SH-SY5Y (cell line): Measurements from ENCODE around the gene GNPTG.

ENCODE experiments used
- GATA2 ChIP-seq: IDR thresholded peaks from 2 replicates; pipeline ENCODE4 v1.6.1; 2011; ENCODE audit warnings: mild to moderate bottlenecking, low read depth, low read length
- GATA3 ChIP-seq: IDR thresholded peaks from 2 replicates; pipeline ENCODE4 v1.6.1; 2011; ENCODE audit warnings: low read depth, mild to moderate bottlenecking, low read length, moderate library complexity

GNPTG gene

DNA sequence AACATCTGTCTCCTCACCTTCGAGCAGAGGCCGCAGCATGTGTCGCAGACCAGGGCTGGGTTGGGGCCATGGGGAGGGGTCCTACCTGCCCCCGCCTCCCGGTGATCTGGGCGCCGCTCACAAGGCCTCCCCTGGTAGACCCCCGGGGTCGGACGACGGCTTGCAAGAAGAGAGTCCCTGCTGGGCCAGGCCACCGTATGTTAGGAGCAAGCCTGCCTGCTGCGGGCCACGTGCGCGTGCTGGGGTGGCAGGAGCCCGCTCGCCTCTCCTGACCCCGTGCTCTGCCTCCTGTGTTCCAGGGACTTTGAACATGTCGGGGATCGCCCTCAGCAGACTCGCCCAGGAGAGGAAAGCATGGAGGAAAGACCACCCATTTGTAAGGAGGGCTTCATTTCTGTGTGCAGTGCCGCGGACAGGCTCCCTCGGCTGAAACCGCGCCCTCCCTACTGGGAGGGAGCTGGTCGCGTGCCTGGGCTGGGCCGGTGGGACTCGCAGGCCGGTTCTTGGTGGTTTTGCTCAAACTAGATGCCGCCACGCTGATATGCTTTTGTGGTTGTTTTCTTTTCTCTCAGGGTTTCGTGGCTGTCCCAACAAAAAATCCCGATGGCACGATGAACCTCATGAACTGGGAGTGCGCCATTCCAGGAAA, 37.9 kb upstream of the GNPTG start:
- no peak for TF ChIP-seq GATA3
- TF ChIP-seq GATA2: no peak

GRCh38 chr16:1314399-1315068, 37.2 kb upstream of the GNPTG start:
- TF ChIP-seq GATA2: no peak
- no peak for TF ChIP-seq GATA3

DNA sequence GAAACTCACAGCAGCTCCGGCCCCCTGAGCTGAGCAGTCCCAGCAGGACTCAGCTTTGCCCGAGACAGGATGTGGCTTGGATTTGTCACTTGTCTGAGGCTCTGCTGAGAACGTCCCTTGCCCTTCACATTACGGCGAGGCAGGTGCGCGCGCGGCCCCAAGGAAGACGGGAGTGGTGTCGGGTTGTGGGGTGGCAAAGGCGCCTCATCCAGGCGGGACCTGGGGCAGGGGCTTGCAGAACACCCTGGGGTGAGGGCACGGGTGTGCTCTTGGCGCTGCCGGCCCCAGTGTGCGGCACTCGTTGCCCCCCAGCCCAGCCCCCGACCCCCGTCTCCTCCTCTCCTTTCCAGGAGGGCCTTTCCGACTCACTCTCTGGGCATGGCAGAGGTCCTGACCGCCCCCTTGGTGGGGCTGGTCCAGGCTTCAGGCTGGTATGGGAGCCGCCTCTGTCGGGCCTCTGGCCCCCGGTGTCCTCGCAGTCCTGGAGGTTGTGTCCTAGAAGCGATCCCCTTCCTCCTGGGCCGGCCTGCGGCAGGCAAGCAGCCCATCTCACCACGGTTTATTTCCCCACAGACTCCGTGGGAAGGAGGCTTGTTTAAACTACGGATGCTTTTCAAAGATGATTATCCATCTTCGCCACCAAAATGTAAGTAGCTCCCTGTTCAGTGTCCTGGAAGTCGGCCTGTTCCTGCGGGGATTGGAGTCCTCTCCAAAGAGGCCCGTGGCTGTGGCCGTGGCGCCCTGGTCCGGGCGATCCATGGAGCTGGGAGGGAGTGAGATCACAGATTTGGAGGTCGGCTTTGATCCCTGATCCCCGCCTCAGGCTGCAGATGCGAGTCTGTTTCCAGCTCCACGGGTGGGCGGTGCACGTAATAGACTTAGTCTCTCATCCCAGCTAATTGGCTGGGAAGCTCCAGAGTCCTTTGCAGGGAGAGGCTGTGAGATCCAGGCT, 36.4 kb upstream of the GNPTG start:
- TF ChIP-seq GATA3: no peak
- TF ChIP-seq GATA2: no peak

GRCh38 chr16:1316033-1316405, 35.7 kb upstream of the GNPTG start:
- TF ChIP-seq GATA2 (no peak), GATA3 (no peak)

GRCh38 chr16:1317479-1318267, 34.1 kb upstream of the GNPTG start:
- TF ChIP-seq GATA3 (no peak), GATA2 (no peak)

DNA sequence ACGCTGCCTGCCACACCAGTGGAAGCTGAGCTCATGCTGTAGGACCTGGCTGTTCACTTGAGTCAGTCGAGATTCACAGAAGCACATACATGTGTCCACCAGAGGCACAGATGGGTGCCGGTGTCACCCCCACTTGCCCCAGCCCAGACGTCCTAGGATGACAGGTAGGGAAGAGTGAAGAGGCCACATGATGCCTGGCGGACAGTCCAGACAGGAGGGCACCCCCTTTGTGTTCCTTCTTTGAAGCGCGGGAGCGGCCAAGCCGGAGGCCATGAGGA, 33.5 kb upstream of the GNPTG start:
- TF ChIP-seq GATA2: no peak
- TF ChIP-seq GATA3: no peak

DNA sequence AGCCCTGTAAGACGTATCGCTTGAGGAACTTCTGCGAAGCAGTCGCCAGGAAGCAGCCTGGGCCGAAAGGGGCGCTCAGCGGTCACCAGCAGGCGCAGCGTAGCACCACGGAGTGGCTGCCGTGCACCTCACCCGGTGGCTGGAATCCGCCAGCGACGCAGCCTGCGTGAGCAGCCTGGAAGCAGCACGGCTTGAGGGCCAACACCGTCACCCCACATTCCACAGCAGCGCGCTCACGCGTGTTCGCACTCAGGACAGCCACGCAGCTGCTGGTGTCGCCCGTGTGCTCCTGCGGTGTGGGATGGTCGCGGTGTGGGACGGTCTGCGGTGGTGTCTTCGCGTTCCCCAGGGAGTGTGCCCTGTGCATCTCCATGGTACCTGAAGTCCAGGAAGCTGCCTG, 32.7 kb upstream of the GNPTG start:
- TF ChIP-seq GATA2: no peak

DNA sequence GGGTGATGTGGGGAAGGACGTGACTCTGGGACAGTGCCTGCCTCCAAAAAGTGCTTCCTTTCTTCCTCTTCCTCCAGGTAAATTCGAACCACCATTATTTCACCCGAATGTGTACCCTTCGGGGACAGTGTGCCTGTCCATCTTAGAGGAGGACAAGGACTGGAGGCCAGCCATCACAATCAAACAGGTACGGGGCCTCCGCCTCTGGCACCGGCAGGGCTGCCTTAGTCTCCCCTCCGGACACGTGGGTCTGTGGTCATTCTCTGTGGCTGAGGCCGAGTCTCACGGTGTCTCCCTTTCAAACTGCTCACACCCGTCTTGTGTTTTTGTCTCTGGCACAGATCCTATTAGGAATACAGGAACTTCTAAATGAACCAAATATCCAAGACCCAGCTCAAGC, 31.6 kb upstream of the GNPTG start:
- TF ChIP-seq GATA2 (no peak), GATA3 (no peak)

- TF ChIP-seq GATA2 (no peak), GATA3 (no peak)
These were observed 31.0 kb upstream of the GNPTG start for GRCh38 chr16:1320658-1321240.

- TF ChIP-seq GATA2 (no peak), GATA3 (no peak)
These were observed 29.3 kb upstream of the GNPTG start for GRCh38 chr16:1322407-1322806.

DNA sequence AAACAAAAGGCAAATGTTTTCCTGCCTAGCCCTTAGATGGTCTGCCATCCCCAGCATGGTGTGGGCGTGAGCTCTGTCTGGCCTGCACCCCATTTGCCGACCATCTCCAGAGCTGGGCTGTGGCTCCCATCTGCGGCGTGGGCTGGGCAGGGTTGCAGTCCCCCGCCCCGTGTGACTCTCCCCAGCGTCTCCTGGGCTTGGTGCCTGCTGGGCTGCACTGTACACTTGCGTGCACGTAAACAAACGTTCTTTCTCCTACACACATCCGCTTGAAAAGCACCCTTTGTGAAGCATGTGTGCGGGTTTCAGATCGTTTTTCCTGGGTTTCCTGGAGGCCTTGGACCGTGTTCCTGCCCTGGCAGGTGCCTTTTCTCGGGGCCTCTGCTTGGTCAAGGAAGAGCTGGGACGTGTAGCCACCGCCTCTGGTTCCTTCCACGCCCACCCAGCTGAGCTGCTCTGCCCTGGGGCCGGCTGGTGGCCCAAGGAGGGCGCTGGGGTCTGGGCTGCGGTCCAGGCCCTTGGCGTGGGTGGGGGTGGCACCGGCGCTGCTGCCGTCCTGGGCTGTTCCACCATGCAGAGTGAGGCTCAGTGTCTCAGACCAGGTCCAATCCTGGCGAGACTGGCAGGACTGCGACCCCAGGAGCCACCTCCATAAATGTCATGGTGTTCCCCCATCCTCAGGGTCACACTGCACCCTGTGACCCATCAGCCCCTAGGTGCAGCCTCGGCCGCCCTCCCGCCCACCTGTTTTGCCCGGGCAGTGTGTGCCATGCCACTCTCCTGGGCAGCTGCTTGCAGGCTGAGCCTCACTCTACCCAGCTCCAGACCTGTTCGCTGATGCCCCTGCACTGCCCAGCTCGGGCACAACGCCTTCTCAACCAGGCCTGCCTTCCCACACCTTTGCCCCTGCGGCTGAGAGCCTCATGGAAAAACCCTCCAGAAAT, 28.2 kb upstream of the GNPTG start:
- TF ChIP-seq GATA3: no peak
- no peak for TF ChIP-seq GATA2

DNA sequence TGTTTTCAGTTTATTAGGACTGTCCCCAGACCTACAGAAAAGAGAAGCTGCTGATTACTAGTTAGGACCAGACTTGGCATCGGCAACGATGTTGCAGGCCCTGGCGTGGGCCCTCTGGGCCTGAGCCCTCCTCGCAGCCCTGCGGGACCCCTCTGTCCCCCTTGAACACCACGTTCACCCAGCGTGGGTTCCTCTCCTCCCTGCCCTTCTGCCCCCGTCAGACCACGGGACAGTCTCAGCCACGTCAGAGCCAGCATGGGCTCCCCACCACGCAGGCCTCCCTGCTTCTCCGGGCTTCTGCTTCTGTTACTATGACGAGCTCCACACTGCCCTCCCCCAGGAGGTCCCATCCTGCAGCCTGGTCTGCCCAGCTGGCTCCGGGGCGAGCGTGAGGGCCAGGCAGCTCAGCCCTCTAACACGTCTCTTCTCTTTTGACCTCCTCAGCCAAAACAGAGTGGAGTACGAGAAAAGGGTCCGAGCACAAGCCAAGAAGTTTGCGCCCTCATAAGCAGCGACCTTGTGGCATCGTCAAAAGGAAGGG, 27.4 kb upstream of the GNPTG start:
- TF ChIP-seq GATA2: no peak
- TF ChIP-seq GATA3: no peak

GRCh38 chr16:1325261-1325660, 26.5 kb upstream of the GNPTG start:
- TF ChIP-seq GATA3 (no peak), GATA2 (no peak)
